Left renal pelvis (tissue), 4 donors: ENCODE data around the gene FRS3. TPM values are rescaled to one million over a fixed set of nuclear protein-coding genes. Genes with fewer than 3 reads are reported as not detected.
"Not testable (repeated sequence)": the region's sequence is repeated elsewhere in the genome, so short reads cannot be mapped to it uniquely, and the experiment has no call there.

Source experiments
- DNase-seq, 4 donors: peaks; one replicate each; pipeline ENCODE4 v3.0.0-alpha.2; 2013; ENCODE audit warnings: low read depth in 4 of 4, low spot score in 3 of 4
- polyA plus RNA-seq, 4 donors: library from polyadenylated mRNA; unstranded; fragments of 120-200 nt; gene quantifications; one replicate each; pipeline ENCODE4 v1.2.1, GENCODE V29; 2013; ENCODE audit not compliant: insufficient read length in 4 of 4

FRS3 gene
- polyA plus RNA-seq, 4 donors, result 5.0 to 8.4 (median 6.3) TPM

DNA sequence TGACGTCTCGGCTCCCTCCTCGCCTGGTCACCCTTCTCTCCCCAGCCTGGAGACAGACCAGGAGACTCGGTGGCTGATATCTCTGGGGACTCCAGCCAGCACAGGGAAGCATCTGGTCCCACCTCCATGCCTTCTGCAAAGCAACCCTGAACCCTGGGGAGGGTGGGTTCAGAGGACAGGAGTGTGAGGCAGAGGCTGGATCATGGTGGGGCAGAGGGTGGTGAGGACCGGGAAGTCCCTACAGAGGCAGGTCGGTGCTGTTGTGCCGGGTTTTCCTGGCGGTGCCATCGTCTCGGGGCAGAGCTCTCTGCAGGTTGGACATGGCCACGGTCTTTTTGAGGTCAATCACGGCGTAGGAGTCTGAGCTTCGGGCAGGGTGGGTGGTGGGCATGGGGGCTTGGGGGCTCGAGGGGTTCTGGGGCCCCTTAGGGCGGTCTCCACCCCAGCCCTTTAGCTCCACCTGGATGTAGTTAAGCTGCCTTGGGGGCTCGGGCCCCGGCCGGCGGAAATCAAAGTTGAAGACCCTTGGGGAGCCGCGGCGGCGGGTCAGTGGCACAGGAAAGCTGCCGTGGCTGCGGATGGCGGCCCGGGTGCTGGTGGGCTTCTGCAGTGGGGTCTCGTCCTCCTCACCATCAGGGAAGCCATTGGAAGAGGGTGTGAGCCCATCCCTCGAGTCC is 9.2 kb downstream of the FRS3 start:
- DNase-seq, result no peak

DNA sequence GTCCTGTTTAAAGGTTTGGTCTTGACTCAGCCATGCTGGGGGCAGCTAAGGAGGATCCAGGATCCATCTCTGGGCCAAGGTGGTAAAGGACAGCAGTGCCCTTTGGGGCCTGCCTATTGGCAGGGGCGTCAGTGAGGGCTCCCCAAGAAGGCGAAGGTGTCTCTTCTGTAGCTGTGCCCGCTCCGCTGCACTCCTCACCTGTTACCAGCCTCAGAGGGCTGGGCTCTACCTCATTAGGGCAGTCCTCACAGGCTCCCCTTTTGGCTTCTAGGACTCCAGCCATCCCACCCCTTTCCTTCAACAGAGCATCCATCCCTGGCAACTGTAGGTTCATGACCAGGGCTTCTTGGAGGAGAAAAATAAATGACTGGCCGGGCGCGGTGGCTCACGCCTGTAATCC is 10.3 kb downstream of the FRS3 start:
- DNase-seq, result no peak

DNA sequence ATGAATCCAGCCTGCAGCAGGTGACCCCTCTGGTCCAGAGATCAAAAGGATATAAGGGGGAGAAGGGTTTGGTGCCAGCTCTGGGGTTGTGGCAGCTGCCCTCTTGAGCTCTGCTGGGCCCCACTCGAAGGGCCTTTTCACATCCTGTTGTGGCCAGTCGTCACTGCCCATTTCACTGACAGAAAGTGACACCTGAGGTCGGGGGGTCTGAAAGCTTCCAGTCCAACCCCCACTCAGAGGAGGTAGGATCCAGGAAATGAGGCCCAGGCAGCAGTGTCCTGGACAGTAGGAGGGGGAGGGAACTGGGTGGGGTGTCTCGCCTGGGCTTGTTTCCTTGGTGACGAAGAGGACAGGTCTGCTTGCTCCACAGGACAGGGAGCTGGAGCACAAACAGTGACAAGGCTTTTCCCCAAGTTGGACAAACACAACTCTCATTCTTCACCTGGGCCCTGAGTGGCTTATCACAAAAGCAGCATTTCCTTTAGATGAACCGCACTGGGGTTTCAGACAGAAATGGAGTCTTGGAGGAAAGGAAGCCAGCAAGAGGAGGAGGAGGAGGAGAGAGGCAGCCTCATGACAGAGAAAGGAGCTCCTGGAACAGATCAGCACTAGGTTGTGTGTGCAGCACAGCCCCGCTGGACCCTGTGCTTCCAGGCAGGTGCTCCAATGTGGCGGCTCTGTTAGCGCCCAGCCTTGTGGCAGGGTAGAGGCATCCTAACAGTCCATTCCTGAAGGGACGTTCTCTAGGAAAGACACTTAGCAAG is 11.0 kb downstream of the FRS3 start:
- DNase-seq, result no peak

DNA sequence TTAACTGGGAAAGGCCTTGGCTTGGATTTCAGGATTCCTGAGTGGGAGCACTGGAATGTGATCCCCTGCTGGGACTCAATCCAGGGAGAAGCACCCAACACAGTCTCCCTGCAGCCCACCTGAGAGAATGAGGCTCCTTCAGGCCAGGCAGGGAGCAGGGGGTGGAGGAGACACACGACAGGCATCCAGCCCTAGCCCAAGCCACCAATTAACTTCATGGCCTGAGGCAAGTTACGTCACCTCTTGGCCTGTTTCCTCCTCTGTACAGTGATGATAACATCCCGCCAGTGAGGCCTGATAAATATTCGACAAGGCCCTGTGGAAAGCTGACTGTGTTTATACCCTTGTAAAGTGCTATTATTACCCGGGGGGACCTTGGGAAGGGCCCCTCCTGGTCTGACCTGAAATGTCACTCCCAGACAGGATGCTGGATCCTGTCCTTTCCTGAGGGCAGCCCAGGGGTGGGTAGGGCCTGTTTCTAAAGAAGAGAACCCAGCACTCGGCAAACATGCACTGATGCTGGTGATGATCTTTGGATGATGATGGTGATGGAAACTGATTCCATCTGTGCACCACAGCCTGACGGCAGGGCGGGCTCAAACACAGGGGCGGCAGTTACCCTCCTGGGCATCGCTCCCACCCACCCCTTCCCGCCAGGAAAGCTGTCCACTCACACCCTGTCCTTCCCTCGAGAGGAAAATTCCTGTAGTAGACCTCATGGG is 12.4 kb downstream of the FRS3 start:
- no peak for DNase-seq

DNA sequence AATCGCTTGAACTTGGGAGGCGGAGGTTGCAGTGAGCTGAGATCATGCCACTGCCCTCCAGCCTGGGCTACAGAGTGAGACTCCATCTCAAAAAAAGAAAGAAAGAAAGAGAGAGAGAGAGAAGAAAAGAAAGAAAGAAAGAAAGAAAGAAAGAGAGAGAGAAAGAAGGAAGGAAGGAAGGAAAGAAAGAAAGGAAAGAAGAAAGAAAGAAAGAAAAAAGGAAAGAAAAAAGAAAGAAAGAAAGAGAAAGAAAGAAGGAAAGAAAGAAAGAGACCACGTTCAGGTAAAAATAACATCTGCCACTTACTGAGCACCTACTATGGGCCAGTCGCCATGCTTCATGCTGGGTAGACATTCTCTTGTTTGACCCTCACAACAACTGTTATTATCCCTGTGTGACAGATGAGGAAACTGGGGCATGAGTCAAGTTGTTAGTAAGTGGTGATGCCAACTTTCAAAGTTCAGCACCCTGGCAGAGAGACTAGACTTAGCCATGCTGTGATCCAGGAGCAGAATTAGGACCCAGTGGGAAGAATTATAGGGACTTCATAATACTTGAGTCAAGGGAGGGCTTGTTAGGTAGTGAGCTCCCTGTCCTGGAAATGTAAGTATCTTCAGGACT is 13.5 kb downstream of the FRS3 start:
- DNase-seq, result not testable (repeated sequence)

DNA sequence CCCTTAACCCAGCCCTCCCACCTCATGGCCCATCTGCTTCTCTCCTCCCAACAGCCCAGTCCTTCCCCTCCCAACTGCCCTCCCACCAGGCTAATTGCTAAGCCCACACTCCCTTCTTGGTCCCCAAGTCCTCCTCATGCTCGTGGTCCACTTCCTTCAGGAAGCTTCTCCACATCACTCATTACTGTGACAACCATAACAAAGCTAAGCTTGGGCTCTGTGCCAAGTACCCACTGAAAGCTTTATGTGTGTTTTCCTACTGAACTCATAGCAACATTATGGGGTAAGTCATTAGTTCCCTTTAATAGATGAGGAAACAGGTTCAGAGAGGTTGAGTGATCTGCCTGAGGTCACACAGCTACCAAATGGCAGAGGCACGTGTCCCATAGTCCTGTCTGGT is 16.2 kb downstream of the FRS3 start:
- no peak for DNase-seq

DNA sequence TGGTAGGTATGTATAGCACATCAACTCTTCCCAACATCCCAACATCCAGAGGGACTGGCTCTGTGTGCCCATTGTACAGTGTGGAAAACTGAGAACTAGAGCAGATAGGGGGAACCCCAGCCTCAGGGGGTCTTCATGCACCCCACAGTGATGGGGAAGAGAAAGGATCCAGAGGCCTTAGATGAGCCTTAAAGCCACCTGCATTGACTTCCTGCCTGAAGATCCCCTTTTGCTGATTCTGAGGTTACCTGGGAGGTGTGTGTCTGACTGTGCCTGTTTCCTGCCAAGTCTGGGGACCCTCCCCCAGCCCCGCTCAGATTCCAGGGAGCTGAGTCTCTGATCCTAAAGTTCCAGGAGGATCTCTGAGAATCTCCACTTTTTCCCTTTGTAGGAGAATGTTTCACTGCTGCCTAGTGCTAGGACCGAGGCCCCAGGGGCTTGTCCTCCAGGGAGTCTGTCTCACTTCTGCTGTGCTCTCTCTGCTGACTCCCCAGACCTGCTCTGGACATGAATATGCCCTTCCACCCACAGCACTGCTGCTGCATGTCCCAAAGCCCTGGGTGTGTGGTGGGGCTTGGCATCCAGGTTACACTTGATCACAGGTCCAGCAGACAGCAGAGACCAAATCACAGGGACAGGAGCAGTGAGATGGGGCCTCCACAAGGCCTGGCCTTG is 19.7 kb downstream of the FRS3 start:
- DNase-seq, result no peak

DNA sequence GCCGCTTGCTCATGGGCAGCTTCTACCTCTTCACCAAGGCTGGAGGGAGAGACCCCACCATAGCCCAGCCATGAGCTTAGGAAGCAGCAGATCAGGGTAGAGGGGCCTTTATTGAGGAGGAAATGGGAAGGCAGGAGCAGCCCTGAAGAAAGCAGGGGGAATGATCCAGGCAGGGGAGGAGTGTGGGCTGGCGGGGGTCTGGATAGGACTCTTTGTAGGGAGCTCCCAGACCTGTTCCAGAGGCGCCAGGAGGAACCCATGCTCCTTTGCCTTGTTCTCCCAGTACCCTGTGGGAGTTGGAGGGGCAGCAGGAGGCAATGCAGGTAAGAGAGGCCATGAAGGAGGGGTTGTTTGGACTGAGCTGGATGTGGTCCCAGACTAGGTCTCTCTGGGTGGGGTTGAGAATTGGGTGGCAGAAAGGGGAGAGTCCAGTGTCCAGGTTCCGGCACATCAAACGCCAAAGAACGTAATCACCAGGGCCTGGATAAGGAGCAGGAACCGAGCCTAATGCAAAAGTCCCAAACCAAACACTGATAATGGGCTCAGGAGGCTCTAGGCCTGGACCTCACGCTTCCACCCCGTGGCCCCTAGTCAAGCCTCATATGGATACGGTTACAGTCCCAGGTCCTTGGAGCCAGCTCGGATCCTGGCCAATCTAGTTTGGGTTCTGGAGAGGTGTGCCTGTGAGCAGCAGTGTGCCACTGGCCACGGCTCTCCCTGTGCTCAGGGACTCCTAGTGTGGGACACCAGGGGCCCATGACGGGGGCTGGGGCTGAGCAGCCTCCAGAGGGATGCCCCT is 20.4 kb downstream of the FRS3 start:
- no peak for DNase-seq

DNA sequence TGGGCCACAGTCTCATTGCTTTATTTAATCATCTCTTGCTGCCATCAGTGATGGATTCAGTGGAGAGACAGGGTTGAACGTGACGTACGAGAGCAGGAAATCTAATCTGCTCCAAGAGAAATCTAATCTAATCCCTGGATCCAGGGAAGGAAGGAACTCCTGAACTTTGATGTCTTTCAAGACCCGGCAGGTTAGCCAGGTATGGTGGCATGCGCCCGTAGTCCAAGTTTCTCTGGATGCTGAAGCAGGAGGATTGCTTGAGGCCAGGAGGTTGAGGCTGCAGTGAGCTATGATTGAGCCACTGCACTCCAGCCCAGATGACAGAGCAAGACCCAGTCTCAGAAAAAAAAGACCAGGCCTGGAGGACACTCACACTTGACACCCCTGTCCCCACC is 21.1 kb downstream of the FRS3 start:
- no peak for DNase-seq

DNA sequence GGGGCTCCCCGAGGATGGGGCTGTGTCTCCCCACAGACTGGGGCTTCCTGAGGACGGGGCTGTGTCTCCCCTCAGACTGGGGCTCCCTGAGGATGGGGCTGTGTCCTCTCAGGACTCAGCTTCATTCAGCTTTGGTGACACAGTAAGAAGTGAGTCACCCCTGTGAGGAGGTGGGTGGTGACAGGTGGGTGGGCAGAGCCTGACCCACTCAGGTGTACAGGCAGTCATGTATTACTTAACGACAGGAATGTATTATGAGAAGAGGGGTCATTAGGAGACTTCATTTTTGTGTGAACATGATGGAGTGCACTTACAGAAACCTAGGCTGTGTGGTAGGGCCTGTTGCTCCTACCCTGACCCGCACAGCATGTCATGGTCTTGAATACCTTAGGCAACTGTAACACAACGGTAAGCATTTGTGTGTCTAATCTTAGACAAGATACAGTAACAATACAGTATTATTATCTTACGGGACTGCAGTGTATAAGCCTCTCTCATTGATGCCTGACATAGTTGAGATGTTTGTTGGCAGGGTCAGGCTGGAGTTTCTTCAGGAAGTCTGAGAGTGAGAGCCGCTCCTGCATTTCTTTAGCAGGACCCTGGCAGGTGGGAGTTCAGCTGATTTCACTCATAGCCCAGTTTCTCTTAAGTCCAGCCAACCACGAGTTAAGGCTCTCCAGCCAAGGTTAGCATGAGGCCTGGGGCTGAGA is 21.6 kb downstream of the FRS3 start:
- DNase-seq, result no peak

DNA sequence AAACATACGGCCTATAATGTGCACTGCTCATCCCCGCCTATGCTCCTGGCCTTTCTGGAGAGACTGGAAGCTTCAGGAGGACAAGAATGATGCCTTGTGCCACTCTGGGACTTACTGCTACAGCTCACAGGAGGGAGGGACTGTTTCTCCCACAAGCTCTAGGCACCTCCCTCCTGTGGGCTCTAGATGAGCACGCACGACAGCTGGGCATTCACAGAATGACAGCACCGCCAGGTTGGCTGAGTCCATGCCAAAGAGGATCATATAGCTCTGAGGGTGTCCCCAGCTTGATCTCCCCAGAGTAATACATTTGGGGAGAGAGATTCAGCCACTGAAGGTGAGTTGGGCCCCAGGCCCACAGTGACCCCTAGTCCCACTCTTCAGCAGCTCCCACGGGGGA is 22.4 kb downstream of the FRS3 start:
- DNase-seq, result no peak

DNA sequence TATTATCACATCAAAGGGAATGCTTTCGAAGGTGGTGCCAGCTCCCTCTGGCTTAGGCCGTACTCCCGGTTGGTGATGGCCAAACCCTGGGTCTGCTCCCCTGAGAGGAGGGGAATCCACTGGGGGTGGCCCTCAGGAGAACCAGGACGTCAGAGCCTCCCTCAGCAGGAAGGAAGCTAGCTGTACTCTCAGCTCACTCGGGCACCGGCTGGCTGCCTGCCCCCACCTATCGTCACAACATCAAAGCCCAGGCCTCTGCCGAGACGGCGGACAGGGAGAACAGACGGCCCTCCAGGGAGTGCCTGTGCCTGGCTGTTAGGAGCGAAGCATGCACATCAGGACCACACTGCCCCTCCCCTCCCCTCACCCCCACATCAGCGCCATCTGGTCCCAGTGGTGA is 23.3 kb downstream of the FRS3 start:
- no peak for DNase-seq

DNA sequence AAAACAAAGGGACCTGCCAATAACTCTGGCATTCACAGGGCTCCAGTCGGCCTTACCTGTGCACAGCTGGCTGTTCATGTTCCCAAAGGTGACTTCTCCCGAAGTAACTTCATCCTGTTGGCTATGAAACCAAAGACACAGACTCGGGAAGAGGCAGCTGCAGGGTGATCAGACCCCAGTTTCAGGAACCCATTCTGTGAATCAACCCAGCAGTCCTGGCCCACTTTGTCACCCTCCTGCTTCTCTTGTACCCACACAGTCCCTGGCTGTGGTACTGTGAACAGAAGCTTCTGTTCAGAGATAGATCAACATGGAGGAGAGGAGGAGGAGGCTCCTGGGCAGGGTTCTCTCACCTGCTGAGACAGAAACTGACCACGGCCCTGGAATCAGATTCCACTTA is 23.8 kb downstream of the FRS3 start:
- DNase-seq, result no peak

DNA sequence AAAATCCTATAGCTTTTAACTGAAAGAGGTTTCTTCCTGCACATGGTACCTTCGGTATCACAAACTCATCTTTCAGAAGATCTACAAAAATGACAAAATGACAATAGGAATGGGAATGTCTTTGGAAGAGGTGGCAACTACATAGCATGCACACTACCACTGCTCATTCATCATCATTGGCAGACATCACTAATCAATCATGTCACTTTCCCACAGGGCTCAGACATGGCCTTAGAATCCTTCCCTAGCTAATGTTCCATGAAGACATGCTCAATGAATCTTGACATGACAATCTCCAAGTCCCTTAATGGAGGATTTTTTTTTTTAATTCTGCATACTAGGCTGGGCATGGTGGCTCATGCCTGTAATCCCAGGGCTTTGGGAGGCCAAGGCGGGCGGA is 29.3 kb downstream of the FRS3 start:
- DNase-seq, result no peak

DNA sequence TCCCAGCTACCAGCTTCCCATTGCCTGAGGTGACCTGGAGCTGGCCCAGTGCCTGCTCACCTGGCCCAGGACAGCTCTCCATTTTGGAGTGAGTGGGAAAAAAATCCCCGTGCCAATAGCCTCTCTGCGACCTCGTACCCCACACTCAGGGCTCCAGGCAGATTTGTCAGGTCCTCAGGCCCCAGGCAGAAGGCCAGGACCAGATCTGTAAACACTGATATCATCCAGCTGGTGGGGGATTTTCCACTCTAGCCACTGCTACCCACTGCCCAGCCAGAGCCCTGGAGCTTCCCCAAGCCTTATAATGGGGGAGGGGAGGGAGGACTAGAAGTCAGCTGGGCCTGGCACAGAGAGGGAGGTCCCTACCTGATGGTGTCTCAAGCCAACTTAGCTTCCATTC is 31.2 kb downstream of the FRS3 start:
- DNase-seq, result no peak

DNA sequence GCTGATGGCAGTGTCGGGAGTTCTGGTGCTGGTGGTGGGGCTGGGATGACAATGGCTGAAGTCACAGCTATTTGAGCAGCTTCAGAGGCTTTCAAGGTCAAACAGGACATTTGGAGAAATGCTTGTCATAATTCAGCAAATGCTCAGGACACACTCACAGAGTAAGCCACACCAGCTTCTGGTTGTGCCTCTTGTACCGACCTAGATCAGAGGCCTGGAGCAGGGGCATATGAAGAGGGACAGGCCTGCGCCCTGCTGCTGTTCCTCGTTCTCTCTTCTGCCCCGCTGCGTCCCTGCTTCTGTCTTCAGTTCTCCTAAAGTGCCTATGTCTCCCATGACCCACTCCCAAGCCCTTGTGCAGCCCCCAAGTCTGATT is 31.6 kb downstream of the FRS3 start:
- no peak for DNase-seq

DNA sequence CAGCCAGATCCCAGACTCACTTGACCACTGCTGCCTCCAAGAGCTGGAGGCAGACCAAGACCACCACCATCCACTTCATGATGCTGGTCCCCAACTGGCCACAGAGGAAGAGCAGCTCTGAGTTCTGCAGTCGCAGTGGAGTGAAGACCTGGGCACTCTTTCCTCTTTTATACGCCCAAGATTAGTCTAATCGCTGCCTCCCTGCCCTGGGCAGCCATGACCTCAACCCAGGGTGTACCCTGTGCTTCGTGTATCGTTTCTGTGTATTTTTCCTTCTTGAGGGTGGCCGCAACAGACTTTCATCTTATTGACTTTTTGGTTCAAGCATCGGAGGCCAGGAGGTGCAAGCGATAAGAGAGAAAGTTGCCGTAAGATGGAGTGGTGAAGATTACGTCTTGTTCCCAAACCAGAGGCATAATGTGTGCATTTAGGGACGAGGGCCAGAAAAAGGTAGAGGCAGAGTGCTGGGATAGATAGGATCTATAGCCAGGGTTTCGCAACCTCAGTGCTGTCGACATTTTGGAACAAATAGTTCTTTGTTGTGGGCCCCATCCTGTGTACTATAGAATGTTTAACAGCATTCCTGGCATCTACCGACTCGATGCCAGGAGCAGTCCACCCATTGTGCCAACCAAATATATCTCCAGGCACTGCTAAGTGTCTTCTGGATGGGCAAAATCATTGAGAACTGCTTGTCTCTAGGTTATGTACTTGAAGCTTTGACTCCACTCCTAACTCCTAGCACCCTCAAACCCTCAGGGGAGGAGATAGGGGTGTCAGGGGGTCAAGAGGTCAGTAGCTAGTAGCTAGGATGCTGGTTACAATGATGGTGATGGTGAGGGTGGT is 32.2 kb downstream of the FRS3 start, which contains the start of gene PGC:
Gene PGC, minus strand, starts transcription at position 142 of the 846 bp plus-strand sequence. Its CDS starts 63 bp downstream, at position 79.
- DNase-seq, result no peak

DNA sequence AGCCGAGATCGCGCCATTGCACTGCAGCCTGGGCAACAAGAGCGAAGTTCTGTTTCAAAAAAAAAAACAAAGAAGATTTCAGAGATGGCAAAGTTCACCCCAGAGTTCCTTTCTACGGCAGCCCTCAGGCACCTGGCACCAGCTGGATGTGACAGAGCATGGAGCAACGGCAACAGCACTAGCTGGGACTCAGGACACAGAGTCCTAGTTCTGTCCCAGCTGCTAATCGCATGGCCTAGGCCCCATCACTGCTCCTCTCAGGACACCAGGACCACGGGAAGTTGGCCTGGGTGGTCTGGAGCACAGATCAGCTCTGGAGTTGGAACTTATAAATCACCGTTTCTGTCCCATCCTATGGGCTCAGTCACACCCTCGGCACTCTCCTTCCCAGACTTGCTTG is 33.6 kb downstream of the FRS3 start:
- DNase-seq, result no peak
